Measurements from ENCODE around the gene RYR2.

The RYR2 gene

GRCh38 chr1:237712082-237712481 lies 670.1 kb downstream of the RYR2 start:
- no peak overlapping the region for H3K4me3 ChIP-seq (ENCODE audit: low read depth, low read length)
- TF ChIP-seq CTCF (IDR thresholded peaks at IDR 0.05; ENCODE audit: insufficient read depth, low read depth, low read length, missing control alignments), result no peak
- no peak for DNase-seq (ENCODE audit: low read depth)

- no peak overlapping the region for H3K4me3 ChIP-seq (ENCODE audit: low read depth, low read length)
- no peak for DNase-seq (ENCODE audit: low read depth)
- TF ChIP-seq CTCF (IDR thresholded peaks at IDR 0.05; ENCODE audit: insufficient read depth, low read depth, low read length, missing control alignments), result no peak
Observed at GRCh38 chr1:237712586-237713157, 670.7 kb downstream of the RYR2 start.

GRCh38 chr1:237713916-237714315 lies 671.9 kb downstream of the RYR2 start:
- no peak for TF ChIP-seq CTCF (IDR thresholded peaks at IDR 0.05; ENCODE audit: insufficient read depth, low read depth, low read length, missing control alignments)
- H3K4me3 ChIP-seq (ENCODE audit: low read depth, low read length), result no peak overlapping the region
- no peak for DNase-seq (ENCODE audit: low read depth)

- no peak for DNase-seq (ENCODE audit: low read depth)
- no peak overlapping the region for H3K4me3 ChIP-seq (ENCODE audit: low read depth, low read length)
- TF ChIP-seq CTCF (IDR thresholded peaks at IDR 0.05; ENCODE audit: insufficient read depth, low read depth, low read length, missing control alignments), result no peak
Observed at GRCh38 chr1:237717106-237717505, 675.1 kb downstream of the RYR2 start.

GRCh38 chr1:237730826-237731350 lies 688.9 kb downstream of the RYR2 start:
- DNase-seq (ENCODE audit: low read depth), result no peak
- TF ChIP-seq CTCF (IDR thresholded peaks at IDR 0.05; ENCODE audit: insufficient read depth, low read depth, low read length, missing control alignments), result no peak
- H3K4me3 ChIP-seq (ENCODE audit: low read depth, low read length), result no peak overlapping the region

- no peak for DNase-seq (ENCODE audit: low read depth)
- H3K4me3 ChIP-seq (ENCODE audit: low read depth, low read length), result no peak overlapping the region
- TF ChIP-seq CTCF (IDR thresholded peaks at IDR 0.05; ENCODE audit: insufficient read depth, low read depth, low read length, missing control alignments), result no peak
Observed at GRCh38 chr1:237732657-237733056, 690.7 kb downstream of the RYR2 start.
